HS-5 (cell line): Measurements from ENCODE around the gene CD99L2.

Source experiments
- DNase-seq: peaks from one replicate; pipeline ENCODE4 v3.0.0-alpha.2; 2012; ENCODE audit warnings: low read depth

Gene CD99L2

DNA sequence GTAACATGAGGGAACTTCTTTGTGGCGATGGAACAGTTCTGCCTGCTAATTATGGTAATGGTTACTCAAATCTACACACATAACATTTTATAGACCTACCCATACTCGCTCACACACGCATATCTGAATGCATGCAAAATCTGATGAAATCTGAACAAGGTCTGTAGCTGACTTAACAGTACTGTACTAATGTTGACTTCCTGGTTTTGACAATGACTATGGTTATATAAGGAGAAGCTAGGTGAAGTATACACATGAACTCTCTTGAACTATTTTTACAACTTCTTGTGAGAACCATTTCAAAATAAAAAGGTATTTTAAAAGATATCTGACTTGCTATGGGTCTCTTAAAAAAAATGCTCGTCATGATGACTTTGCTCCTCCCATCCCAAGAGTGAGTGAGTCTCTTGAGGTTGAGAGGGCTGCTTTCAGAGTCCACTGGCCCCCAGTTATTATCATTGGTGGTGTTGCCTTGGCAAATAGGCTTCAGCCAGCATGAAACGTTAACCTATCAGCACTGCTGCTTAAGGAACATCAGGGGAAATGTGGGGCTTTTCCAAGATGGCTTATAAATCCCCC, 105.4 kb downstream of the CD99L2 start:
- no peak for DNase-seq

- DNase-seq = no peak
Measured at GRCh38 chrX:150790021-150790420, 108.4 kb downstream of the CD99L2 start.

DNA sequence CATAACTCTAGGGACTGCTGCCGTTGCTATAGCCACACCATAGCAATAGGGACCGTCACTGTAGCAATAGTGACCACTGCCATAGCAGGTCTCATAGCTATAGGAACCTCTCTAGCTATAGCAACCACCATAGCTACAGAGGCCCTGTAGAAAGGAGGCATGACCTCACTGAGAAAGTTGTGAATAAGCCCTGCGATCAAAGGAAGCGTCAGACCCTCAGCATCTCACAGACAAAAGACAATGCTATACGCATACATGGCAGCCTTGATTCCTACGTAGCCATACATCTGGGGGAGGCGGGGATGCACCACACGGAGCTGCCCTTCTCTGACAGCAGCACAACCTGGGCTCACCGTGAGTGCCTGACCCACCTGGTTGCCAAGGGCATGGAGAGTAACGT, 116.8 kb downstream of the CD99L2 start:
- DNase-seq = no peak

DNA sequence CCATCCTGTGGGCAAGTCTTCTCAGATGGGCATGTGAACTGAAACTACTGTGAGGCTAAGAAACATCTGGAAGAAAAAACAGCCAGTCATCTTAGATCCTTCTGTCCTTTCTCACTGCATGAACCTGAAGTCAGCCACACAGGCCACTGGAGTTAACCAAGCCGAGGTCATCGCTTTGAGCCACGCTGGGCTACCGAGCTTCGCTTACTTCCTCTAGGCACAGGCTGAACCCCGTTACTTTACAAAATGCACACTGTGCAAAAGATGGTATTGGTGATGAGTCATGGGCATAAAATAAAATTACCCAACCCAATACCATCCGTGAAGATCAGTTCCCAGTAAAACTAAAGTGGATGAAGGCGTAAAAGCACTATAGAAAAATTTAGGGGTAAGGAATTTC, 119.1 kb downstream of the CD99L2 start:
- no peak for DNase-seq

- DNase-seq = no peak
Measured at GRCh38 chrX:150777328-150777992, 121.0 kb downstream of the CD99L2 start.

GRCh38 chrX:150775569-150776350, 122.7 kb downstream of the CD99L2 start:
- no peak for DNase-seq

DNA sequence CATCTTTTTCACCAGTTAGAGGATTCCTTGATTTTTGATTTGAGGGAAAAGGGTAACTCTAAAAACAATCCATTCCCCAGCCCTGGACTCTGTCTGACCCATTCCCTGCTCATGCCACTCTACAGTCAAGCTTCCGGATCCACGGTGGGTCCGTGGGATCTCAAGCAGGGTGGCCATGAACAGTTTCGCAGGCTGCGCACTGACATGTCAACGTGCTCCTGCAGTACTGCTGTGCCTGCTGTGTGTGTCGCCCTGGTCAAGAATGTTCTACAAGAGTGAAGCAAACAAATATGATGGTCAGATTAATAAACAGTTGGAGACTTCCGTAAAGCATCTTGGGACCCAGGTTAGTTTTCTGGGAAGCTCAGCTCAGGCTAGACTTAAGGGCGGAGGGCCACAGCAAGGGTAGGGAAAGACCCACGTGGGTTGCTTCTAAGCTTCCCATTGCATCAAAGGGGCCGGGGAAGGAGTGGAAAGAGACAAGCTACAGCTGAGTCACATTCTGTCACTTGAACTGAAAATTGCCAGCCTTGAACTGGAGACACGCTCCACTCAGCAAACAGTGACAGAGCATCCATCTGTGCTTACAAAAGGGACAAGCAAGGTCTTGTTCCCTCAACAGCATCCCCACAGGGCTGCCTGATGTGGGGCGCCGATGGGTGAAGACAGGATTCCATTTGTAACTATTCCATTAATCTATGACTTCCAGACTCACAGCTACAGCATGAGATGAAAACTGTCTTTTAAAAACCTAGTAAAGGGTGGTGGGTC, 123.5 kb downstream of the CD99L2 start:
- DNase-seq = no peak

DNA sequence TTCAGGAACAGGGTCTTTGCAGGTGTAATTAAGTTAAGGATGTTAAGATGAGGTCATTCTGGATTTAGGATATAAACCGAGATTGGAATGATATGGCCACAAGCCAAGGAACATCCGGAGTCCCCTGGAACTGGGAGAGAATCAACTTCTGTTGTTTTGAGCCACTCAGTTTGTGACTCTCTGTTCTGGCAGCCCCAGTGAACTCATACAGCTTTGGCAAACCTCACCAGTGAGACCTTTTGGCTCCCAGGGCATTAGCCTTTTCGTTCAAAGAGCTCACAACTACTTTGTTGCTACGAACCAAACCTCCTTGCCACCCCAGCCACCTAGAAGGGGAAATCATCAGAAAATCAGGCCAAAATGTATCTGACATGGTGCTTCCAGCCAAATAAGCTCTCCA, 124.8 kb downstream of the CD99L2 start:
- DNase-seq = no peak

GRCh38 chrX:150773117-150773516, 125.4 kb downstream of the CD99L2 start:
- DNase-seq = no peak

DNA sequence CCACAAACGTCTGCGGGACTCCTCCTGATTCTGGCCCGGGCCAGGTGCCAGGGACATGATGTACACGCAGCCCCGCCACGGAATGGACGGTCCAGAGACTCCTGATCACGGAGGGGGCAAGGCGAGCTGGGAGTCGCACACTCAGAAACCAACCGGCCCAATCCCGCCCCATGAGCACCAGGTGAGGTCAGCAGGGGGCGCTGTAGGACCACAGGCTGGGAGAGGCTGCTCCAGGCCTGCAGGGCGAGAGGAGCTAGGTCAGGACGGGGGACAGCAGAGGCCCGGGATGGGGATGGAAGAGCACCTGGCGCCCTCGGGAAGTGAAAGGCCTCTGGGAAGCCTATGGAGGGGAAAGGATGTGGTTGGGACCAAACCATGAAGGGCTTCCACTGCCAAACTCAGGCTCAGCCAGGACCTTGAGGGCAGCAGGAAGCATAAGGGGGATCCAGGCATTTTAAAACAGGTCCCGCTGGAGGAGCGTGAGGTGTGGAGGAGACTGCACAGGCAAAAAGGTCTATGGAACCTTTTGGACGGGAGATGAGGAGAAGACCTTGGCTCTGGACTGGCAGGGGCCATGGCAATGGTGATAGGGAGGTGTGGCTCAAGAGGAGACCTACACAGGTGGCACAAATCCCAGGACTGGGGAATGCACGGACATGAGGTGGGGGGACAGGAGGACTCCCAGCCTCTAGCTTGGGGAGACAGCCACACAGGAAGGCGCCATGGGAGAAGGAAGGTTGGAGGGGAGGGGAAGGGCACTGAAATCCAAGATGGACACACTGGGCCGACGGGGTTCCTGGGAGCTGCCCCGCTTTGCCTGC, 126.1 kb downstream of the CD99L2 start:
- DNase-seq = no peak

- no peak for DNase-seq
Measured at GRCh38 chrX:150771116-150771515, 127.4 kb downstream of the CD99L2 start.

- DNase-seq = no peak
Measured at GRCh38 chrX:150770623-150771022, 127.8 kb downstream of the CD99L2 start.

DNA sequence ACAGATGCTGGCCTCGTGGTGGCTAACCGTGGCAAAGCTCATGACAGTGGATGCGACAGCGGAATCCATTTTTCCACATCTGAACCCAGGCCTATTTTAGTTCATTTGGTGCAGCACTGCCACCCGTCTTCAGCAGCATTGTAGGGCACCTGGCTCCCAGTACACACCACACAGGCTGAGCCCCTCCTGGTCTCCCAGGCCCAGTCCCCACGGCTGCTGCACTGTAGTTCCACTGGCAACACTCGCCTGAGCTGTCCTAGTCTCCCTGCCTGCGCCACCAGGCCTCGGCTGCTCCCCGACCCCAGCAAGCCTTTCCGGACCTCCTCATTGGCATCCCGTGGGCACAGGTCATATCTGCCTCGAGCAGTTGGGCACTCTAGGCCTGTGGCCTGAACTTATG, 129.1 kb downstream of the CD99L2 start:
- DNase-seq = no peak

GRCh38 chrX:150768580-150769190, 129.8 kb downstream of the CD99L2 start:
- DNase-seq = no peak

DNA sequence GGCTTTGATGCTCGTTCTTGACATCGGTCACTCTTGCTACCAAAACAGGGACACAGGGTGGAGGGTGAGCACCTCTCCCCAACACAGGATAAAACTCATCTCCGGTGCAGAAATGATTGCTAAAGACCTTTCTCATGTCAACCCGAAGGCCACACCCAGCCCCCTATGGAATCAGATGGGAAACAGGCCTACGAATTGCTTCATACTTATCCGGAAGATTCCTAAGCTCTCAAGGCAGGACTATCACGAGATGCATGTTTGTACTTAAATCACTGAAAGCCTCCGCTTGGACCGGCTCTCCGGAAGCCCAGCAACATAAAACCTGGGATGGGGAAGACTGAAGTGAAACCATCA, 130.4 kb downstream of the CD99L2 start:
- no peak for DNase-seq

- peak; percentile 60 for DNase-seq
Measured at GRCh38 chrX:150767475-150768131, 130.9 kb downstream of the CD99L2 start.

DNA sequence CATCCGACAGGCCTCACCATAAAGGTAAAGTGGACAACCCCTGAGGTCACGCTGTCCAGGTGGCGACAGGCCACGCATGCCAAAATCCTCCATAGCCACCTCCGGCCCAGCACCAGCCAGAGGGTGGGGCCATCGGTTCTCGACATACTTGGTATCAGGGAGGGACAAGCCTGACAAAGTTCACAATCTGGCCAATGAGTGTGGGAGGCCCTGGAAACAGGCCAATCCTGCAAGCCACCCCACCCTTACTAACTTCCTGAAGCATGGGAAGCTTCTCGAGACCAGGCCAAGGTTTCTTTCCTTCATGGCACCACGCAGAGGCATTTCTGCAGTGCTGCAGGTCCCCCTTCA, 131.4 kb downstream of the CD99L2 start:
- no peak for DNase-seq

- DNase-seq = no peak
Measured at GRCh38 chrX:150766351-150767044, 132.0 kb downstream of the CD99L2 start.

DNA sequence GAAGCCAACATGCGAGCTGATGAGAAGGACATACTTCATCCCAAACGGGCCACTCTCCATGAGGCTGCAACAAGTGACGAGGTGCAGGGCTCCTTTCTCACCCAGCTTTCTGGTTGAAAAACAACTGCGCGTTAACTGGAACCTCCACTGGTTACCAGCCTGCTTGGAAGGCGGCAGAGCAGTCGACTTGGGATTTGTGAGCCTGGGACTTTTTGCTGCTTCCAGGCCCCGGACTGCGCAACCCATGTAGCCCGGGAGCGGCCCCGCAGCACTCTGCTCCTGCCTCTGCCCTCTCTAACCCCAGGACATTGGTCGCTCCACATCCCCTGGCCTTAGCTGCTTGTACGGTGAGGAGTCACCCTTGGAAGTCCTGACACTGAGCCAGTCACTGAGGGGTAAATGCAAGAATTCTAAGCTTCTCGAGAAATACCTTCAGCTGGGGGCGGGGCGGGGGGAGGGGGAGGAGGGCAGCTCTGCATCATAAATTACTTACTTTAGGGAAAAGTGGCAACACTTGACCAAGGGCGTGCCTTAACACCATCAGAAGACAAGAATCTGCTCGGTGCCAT, 132.6 kb downstream of the CD99L2 start:
- no peak for DNase-seq

GRCh38 chrX:150765237-150765636, 133.2 kb downstream of the CD99L2 start:
- no peak for DNase-seq
